K562 (cell line): ENCODE measurements around the gene RERE. TPM values are rescaled to one million over a fixed set of nuclear protein-coding genes. Genes with fewer than 3 reads are reported as not detected.

ENCODE experiments used
- ATAC-seq: fragments of 200-7000 bp; cut with Tn5 transposase; 3 replicates; pipeline ENCODE4 v1.9.1; 2020; ENCODE audit warnings: moderate library complexity
- BruUV-seq: library from RNA; stranded (reverse); fragments of 400-500 nt; replicated peaks from 2 replicates; lab custom pipeline; 2021; lab: Mats Ljungman, UMichigan
- CTCF ChIA-PET: fragments of 300-600 bp; formaldehyde crosslinking; extraction: SDS; loops from one replicate; lab custom pipeline; 2021; ENCODE audit warnings: low intra/inter-chr PET ratio; lab: Yijun Ruan, JAX
- POLR2A ChIA-PET: fragments of 300-600, 350-650 bp; sonication (Branson Sonifier 250); formaldehyde crosslinking; extraction: SDS; loops from one replicate; lab custom pipeline; 2021; ENCODE audit warnings: antibody characterized with exemption, inconsistent platforms; lab: Yijun Ruan, JAX
- DNase-seq, 4 experiments: peaks; one replicate each; pipeline versions ENCODE4 v3.0.0 to v3.0.0-alpha.2; 2011 to 2018; ENCODE audit warnings: low spot score in 3 of 4, mixed read lengths in 3 of 4; ENCODE audit errors: extremely low read depth in 1 of 4
- FAIRE-seq: peaks from 2 replicates; lab custom pipeline; 2011; peaks lifted over from hg19 to GRCh38; lab: Jason Lieb, UNC
- H2AFZ ChIP-seq: 2 replicates; pipeline ENCODE4 v1.6.0; 2011; ENCODE audit warnings: low read depth, low read length, control low read depth, inconsistent platforms
- H3K27ac ChIP-seq: fragments of 200-600 bp; 3 replicates; pipeline ENCODE4 v1.8.0; 2011; ENCODE audit warnings: low read depth, mild to moderate bottlenecking, control low read depth, inconsistent platforms, low read length, moderate library complexity, mixed read lengths; ENCODE audit errors: extremely low read depth
- H3K27me3 ChIP-seq, 2 experiments: fragments of 300-600 bp in 1 of 2; 2 replicates in 1 of 2; 3 replicates in 1 of 2; pipeline versions ENCODE4 v1.6.0 to v1.8.0; 2011; ENCODE audit warnings: inconsistent platforms in 2 of 2, low read length in 2 of 2, mild to moderate bottlenecking in 1 of 2, mixed read lengths in 1 of 2, moderate library complexity in 1 of 2; ENCODE audit not compliant: control insufficient read depth in 2 of 2, insufficient read depth in 2 of 2
- H3K36me3 ChIP-seq: fragments of 300-600 bp; 3 replicates; pipeline ENCODE4 v1.8.0; 2011; ENCODE audit warnings: mild to moderate bottlenecking, low read length, inconsistent platforms; ENCODE audit not compliant: control insufficient read depth, insufficient read depth
- H3K4me1 ChIP-seq, 2 experiments: fragments of 200-600 bp in 1 of 2; replicated peaks in 1 of 2; 2 replicates in 1 of 2; 3 replicates in 1 of 2; pipeline versions ENCODE4 v1.5.1 to v1.8.0; 2011; ENCODE audit warnings: inconsistent platforms in 2 of 2, low read length in 2 of 2, mild to moderate bottlenecking in 1 of 2, mixed read lengths in 1 of 2, moderate library complexity in 1 of 2; ENCODE audit not compliant: control insufficient read depth in 2 of 2, insufficient read depth in 2 of 2
- H3K4me2 ChIP-seq: 2 replicates; pipeline ENCODE4 v1.6.1; 2011; ENCODE audit warnings: low read length, control low read depth, inconsistent platforms, mixed read lengths; ENCODE audit not compliant: insufficient read depth
- H3K4me3 ChIP-seq: fragments of 200-600 bp; sonication (generic), shearing (Covaris generic); 2 replicates; pipeline ENCODE4 v1.5.1; 2016; ENCODE audit warnings: control low read depth, inconsistent platforms
- H3K79me2 ChIP-seq: fragments of 200-600 bp; 3 replicates; pipeline ENCODE4 v1.8.0; 2011; ENCODE audit warnings: low read length, inconsistent platforms; ENCODE audit not compliant: control insufficient read depth, insufficient read depth
- H3K9ac ChIP-seq, 2 experiments: 2 replicates each; pipeline versions ENCODE4 v1.6.0 to v1.6.1; 2011; ENCODE audit warnings: low read depth in 2 of 2, low read length in 2 of 2, control low read depth in 1 of 2, inconsistent platforms in 1 of 2, mild to moderate bottlenecking in 1 of 2, mixed read lengths in 1 of 2; ENCODE audit not compliant: insufficient read depth in 1 of 2
- H3K9me1 ChIP-seq: one replicate; pipeline ENCODE4 v1.6.0; 2011; ENCODE audit warnings: inconsistent platforms, mild to moderate bottlenecking, low read length, moderate library complexity; ENCODE audit not compliant: control insufficient read depth, insufficient read depth
- H3K9me3 ChIP-seq: replicated peaks from 2 replicates; pipeline ENCODE4 v1.5.1; 2011; ENCODE audit warnings: low read depth, low read length, inconsistent platforms; ENCODE audit not compliant: control insufficient read depth, insufficient read depth
- H4K20me1 ChIP-seq: replicated peaks from 2 replicates; pipeline ENCODE4 v1.6.1; 2011; ENCODE audit warnings: low read length, inconsistent platforms, mixed read lengths; ENCODE audit not compliant: control insufficient read depth, insufficient read depth
- CHD7 ChIP-seq: fragments of 200-600 bp; sonication (generic); IDR thresholded peaks from one replicate; pipeline ENCODE4 v1.6.1; 2012; ENCODE audit warnings: mild to moderate bottlenecking, low read depth, low read length, inconsistent platforms
- FOS ChIP-seq: IDR thresholded peaks from 3 replicates; pipeline ENCODE4 v1.6.1; 2011; ENCODE audit not compliant: insufficient read length; ENCODE audit errors: extremely low read depth
- HDAC6 ChIP-seq: IDR thresholded peaks from 2 replicates; pipeline ENCODE4 v1.6.1; 2012; ENCODE audit warnings: low read depth, mild to moderate bottlenecking, control low read depth, inconsistent platforms, low read length, moderate library complexity
- LEF1 ChIP-seq: fragments of 450-650 bp; IDR thresholded peaks from 2 replicates; pipeline ENCODE4 v1.6.1; 2016; ENCODE audit warnings: mild to moderate bottlenecking
- MCM3 ChIP-seq: fragments of 450-650 bp; IDR thresholded peaks from 2 replicates; pipeline ENCODE4 v1.6.1; 2016
- PHF8 ChIP-seq: fragments of 200-600 bp; sonication (generic); IDR thresholded peaks from 2 replicates; pipeline ENCODE4 v1.6.1; 2012; ENCODE audit warnings: mixed run types, mild to moderate bottlenecking, inconsistent platforms, low read length, moderate library complexity, borderline replicate concordance
- RBM34 ChIP-seq: fragments of 200-400 bp; formaldehyde crosslinking; IDR thresholded peaks from 2 replicates; pipeline ENCODE4 v1.6.1; 2018; ENCODE audit warnings: low read length, borderline replicate concordance; ENCODE audit not compliant: insufficient read depth
- WGBS: fragments of 100-300 bp; shearing (Covaris generic); methylation state at CpG from one replicate; pipeline ENCODE4 v1.1.6; 2016; ENCODE audit warnings: low coverage, mixed read lengths; ENCODE audit not compliant: insufficient coverage; ENCODE audit errors: missing lambda C conversion rate; 5-methylcytosine and 5-hydroxymethylcytosine counted together
- in situ Hi-C: fragments of 300-500 bp; cut with MboI; formaldehyde crosslinking; loops from 4 replicates; pipeline ENCODE4 v1.15.0; 2018; ENCODE audit warnings: inconsistent platforms, mixed read lengths
- intact Hi-C: fragments of 100-400 bp; cut with micrococcal nuclease; formaldehyde crosslinking; loops from 2 replicates; pipeline ENCODE4 v1.14.2; 2022
- polyA plus RNA-seq, 8 experiments: library from polyadenylated mRNA; depleted of rRNA in 4 of 8; stranded (reverse) in 5 of 8; unstranded in 3 of 8; fragments of >200 nt; fragmentation: Nextera tagmentation in 2 of 8; fragmentation: Illumina TruSeq in 1 of 8; extraction: Ambion mirVana in 2 of 8; extraction: Trizol in 1 of 8; gene quantifications; 2 replicates each; pipeline versions ENCODE4 v1.2.1 to v1.2.3, GENCODE V29; 2011 to 2014; ENCODE audit warnings: inconsistent platforms in 1 of 8, missing spikeins in 1 of 8
- total RNA-seq, 7 experiments: library from RNA; depleted of rRNA in 6 of 7; stranded (reverse); fragments of >200 nt in 6 of 7; fragmentation: Illumina TruSeq in 2 of 7; extraction: Trizol in 2 of 7; gene quantifications; 2 replicates each; pipeline versions ENCODE4 v1.2.1 to v1.2.3, GENCODE V29; 2011 to 2021; ENCODE audit warnings: low replicate concordance in 1 of 7
- TF ChIP-seq, protein P1 (sequence below), 2 experiments: fragments of 150-350 bp in 1 of 2; IDR thresholded peaks; 2 replicates each; pipeline ENCODE4 v1.6.1; 2012 to 2016; ENCODE audit warnings: low read depth in 2 of 2, low read length in 2 of 2, mild to moderate bottlenecking in 1 of 2, moderate library complexity in 1 of 2

RERE gene
- total and polyA plus RNA-seq, 9 of the 15 experiments (the other 6 are each of a cell fraction or from before 2014, with no cell fraction given), result 3.0 to 51.5 (median 13.4) TPM

DNA sequence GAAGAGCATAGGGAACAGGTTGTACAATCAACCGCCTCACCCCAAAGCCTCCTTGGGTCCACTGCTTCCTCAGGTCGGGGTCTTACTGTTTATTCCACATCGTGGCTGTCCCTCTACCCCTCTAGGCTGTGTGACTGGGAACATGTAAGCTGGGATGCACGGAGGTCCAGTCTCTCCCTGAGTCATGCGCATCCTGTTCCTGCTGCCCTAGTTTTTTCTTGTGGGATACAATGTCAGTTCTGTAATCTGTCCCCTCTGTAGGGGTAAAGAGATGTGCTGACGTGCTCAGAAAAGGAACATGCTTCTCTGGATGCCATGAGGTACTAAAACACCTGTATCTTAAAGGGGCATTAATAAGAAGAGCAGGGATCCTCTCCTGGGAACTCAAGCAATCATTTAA, 433.4 kb downstream of the RERE start:
- Histone ChIP-seq H3K9ac (no peak overlapping the region), H3K4me1 (peaks cover 9 to 10% of the 10 kb centered on the region in 2 experiments), H3K36me3 (peaks cover 14% of the 10 kb centered on the region; the same call in 2 of the 3 replicates), H3K9me1 (no peaks in the 10 kb centered on the region), H3K9me3 (no peaks in the 10 kb centered on the region), H3K27me3 (no peaks in the 10 kb centered on the region), H4K20me1 (peaks cover 7% of the 10 kb centered on the region), H3K27ac (no peak overlapping the region), H2AFZ (no peak overlapping the region), H3K79me2 (peaks cover 19% of the 10 kb centered on the region), H3K4me3 (no peak overlapping the region), H3K4me2 (no peak overlapping the region)
- CTCF ChIA-PET, result no interaction called here
- in situ Hi-C loops (no loop called here), intact Hi-C loops (no loop called here)
- POLR2A ChIA-PET, result interaction anchor here (1.1 kb wide), 1 partner anchor 14 kb away, joined by 3 read pairs; no protein-coding TSS in a partner anchor
- FAIRE-seq (no peak), DNase-seq (no peak), ATAC-seq (no peak)
- no TSS peak for BruUV-seq
- 86% methylated on average over 6 of the region's 6 CpGs for WGBS
- TF ChIP-seq HDAC6 (no peak), FOS (no peak), CHD7 (no peak), LEF1 (no peak), PHF8 (no peak), MCM3 (no peak), RBM34 (no peak)
- TF ChIP-seq, protein P1, sequence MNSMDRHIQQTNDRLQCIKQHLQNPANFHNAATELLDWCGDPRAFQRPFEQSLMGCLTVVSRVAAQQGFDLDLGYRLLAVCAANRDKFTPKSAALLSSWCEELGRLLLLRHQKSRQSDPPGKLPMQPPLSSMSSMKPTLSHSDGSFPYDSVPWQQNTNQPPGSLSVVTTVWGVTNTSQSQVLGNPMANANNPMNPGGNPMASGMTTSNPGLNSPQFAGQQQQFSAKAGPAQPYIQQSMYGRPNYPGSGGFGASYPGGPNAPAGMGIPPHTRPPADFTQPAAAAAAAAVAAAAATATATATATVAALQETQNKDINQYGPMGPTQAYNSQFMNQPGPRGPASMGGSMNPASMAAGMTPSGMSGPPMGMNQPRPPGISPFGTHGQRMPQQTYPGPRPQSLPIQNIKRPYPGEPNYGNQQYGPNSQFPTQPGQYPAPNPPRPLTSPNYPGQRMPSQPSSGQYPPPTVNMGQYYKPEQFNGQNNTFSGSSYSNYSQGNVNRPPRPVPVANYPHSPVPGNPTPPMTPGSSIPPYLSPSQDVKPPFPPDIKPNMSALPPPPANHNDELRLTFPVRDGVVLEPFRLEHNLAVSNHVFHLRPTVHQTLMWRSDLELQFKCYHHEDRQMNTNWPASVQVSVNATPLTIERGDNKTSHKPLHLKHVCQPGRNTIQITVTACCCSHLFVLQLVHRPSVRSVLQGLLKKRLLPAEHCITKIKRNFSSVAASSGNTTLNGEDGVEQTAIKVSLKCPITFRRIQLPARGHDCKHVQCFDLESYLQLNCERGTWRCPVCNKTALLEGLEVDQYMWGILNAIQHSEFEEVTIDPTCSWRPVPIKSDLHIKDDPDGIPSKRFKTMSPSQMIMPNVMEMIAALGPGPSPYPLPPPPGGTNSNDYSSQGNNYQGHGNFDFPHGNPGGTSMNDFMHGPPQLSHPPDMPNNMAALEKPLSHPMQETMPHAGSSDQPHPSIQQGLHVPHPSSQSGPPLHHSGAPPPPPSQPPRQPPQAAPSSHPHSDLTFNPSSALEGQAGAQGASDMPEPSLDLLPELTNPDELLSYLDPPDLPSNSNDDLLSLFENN (IDR thresholded peaks at IDR 0.05; ENCODE audit: low read depth in 2 of 2, low read length in 2 of 2), result no peak
